Upper lobe of left lung (tissue), 6 donors: Measurements from ENCODE around the gene CDK5R1. TPM values are rescaled to one million over a fixed set of nuclear protein-coding genes. Genes with fewer than 3 reads are reported as not detected.
"Not testable (repeated sequence)": the region's sequence is repeated elsewhere in the genome, so short reads cannot be mapped to it uniquely, and the experiment has no call there.

ENCODE experiments used
- ATAC-seq, 2 donors: fragments of 200-7000 bp; cut with Tn5 transposase; one replicate each; pipeline ENCODE4 v1.9.1; 2022; ENCODE audit warnings: mild to moderate bottlenecking in 2 of 2, moderate library complexity in 2 of 2; ENCODE audit not compliant: low FRiP score in 2 of 2
- DNase-seq, 2 donors: peaks; one replicate each; pipeline ENCODE4 v3.0.0-alpha.2; 2019 to 2020
- H3K27ac ChIP-seq, 4 donors: fragments of 200-600 bp; sonication (generic); one replicate each; pipeline ENCODE4 v1.5.1; 2016 to 2019
- H3K27me3 ChIP-seq, 4 donors: fragments of 200-600 bp; sonication (generic); one replicate each; pipeline ENCODE4 v1.5.1; 2017 to 2019
- H3K36me3 ChIP-seq, 4 donors: fragments of 200-600 bp; sonication (generic); one replicate each; pipeline ENCODE4 v1.5.1; 2016 to 2019
- H3K4me1 ChIP-seq, 4 donors: fragments of 200-600 bp; sonication (generic); one replicate each; pipeline ENCODE4 v1.5.1; 2018 to 2019
- H3K4me3 ChIP-seq, 4 donors: fragments of 200-600 bp; sonication (generic); one replicate each; pipeline ENCODE4 v1.5.1; 2017 to 2019; ENCODE audit warnings: mild to moderate bottlenecking in 2 of 4, moderate library complexity in 1 of 4
- H3K9me3 ChIP-seq, 4 donors: fragments of 200-600 bp; sonication (generic); one replicate each; pipeline ENCODE4 v1.5.1; 2018 to 2019
- EP300 ChIP-seq, 4 donors: sonication (generic); formaldehyde crosslinking; IDR thresholded peaks; one replicate each; pipeline ENCODE4 v1.5.1; 2017; ENCODE audit warnings: antibody characterized with exemption in 4 of 4, control low read depth in 2 of 4
- POLR2A ChIP-seq, 4 donors: fragments of 450-650 bp; IDR thresholded peaks; one replicate each; pipeline ENCODE4 v1.5.1; 2016 to 2017; ENCODE audit warnings: antibody characterized with exemption in 4 of 4, mild to moderate bottlenecking in 2 of 4
- POLR2AphosphoS5 ChIP-seq, 2 donors: sonication (generic); formaldehyde crosslinking; IDR thresholded peaks; one replicate each; pipeline ENCODE4 v1.5.1; 2017; ENCODE audit warnings: antibody characterized with exemption in 2 of 2
- WGBS, 2 donors: methylation state at CpG; one replicate each; pipeline ENCODE4 v1.1.5; 2017 to 2018; 5-methylcytosine and 5-hydroxymethylcytosine counted together
- total RNA-seq, 6 donors: library from RNA; depleted of rRNA in 4 of 6; stranded (reverse); fragments of >200 nt in 4 of 6; gene quantifications; one replicate each; pipeline versions ENCODE4 v1.1.0 to v1.2.1, GENCODE V29; 2016 to 2021
- TF ChIP-seq, protein P1 (sequence below), 6 experiments: fragments of 450-650 bp in 4 of 6; fragments of 200-600 bp in 2 of 6; sonication (generic) in 2 of 6; IDR thresholded peaks; one replicate each; pipeline ENCODE4 v1.5.1; 2016 to 2019; ENCODE audit warnings: antibody characterized with exemption in 6 of 6
- donor health status: DM: no; HTN: no; CAD: no; lungs with moderate emphysema.
- donor health status: DM: no; HTN: yes; CAD: no; lungs with severe emphysema.

The CDK5R1 gene
- total RNA-seq, 6 donors from 2014 or later = 0.76 to 3.1 (median 1.5) TPM

- H3K4me3 ChIP-seq = no peak overlapping the region
These were observed 34.1 kb downstream of the CDK5R1 start for GRCh38 chr17:32520737-32521404.

DNA sequence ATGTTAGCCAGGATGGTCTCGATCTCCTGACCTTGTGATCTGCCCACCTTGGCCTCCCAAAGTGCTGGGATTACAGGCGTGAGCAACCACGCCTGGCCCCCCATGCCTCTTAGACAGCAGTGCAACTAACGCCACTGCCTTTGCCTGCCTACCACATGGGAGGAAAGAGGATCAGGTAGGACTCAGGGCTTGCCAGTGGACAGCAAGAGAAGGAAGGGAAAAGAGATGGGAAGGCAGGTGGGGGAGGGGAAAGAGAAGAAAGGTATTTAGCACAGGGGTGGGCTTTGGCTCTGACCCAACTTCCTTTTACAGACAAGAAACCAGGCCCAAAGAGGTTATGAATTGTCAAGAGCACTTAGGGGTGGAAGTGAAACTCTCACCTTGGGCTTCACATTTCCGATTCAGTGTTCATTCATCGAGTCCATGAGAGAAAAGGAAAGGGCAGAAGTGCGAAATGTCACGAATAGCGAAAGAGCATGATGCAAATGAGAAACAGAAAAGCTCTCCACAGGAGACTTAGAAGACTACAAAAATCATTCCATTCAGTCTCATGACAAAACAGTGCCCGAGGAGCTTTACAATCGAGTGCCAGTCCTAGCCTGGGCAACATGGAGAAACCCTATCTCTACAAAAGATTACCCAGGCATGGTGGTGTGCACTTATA lies 36.4 kb downstream of the CDK5R1 start:
- no peak overlapping the region for H3K4me3 ChIP-seq
- no peak for ATAC-seq
- H3K36me3 ChIP-seq = peaks cover 0 to 2% (median 0%) of the 10 kb centered on the region in 4 donors
- WGBS, 2 donors = 76 to 80% methylated on average over 11 of the region's 11 CpGs
- TF ChIP-seq, protein P1, sequence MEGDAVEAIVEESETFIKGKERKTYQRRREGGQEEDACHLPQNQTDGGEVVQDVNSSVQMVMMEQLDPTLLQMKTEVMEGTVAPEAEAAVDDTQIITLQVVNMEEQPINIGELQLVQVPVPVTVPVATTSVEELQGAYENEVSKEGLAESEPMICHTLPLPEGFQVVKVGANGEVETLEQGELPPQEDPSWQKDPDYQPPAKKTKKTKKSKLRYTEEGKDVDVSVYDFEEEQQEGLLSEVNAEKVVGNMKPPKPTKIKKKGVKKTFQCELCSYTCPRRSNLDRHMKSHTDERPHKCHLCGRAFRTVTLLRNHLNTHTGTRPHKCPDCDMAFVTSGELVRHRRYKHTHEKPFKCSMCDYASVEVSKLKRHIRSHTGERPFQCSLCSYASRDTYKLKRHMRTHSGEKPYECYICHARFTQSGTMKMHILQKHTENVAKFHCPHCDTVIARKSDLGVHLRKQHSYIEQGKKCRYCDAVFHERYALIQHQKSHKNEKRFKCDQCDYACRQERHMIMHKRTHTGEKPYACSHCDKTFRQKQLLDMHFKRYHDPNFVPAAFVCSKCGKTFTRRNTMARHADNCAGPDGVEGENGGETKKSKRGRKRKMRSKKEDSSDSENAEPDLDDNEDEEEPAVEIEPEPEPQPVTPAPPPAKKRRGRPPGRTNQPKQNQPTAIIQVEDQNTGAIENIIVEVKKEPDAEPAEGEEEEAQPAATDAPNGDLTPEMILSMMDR (IDR thresholded peaks at IDR 0.05) = no peak
- TF ChIP-seq EP300 (IDR thresholded peaks at IDR 0.05) = no peak
- no peak for TF ChIP-seq POLR2AphosphoS5 (IDR thresholded peaks at IDR 0.05)
- TF ChIP-seq POLR2A (IDR thresholded peaks at IDR 0.05) = no peak
- peaks cover 16 to 21% (median 20%) of the 10 kb centered on the region in 4 donors for H3K4me1 ChIP-seq
- H3K27ac ChIP-seq = no peak overlapping the region
- H3K27me3 ChIP-seq = no peaks in the 10 kb centered on the region
- no peak for DNase-seq
- H3K9me3 ChIP-seq = no peaks in the 10 kb centered on the region

More at GRCh38 chr17:32520737-32521404, 34.1 kb downstream of the CDK5R1 start:
- Histone ChIP-seq H3K9me3 (no peaks in the 10 kb centered on the region), H3K36me3 (no peaks in the 10 kb centered on the region), H3K27ac (peak overlapping the region in 1 of 4 donors; percentile 49), H3K4me1 (peaks cover 16 to 21% (median 20%) of the 10 kb centered on the region in 4 donors), H3K27me3 (no peaks in the 10 kb centered on the region)
- DNase-seq (no peak), ATAC-seq (no peak)
- TF ChIP-seq, protein P1 (IDR thresholded peaks at IDR 0.05) = no peak
- TF ChIP-seq POLR2A (IDR thresholded peaks at IDR 0.05) = no peak
- no peak for TF ChIP-seq EP300 (IDR thresholded peaks at IDR 0.05)
- TF ChIP-seq POLR2AphosphoS5 (IDR thresholded peaks at IDR 0.05) = no peak
- 89 to 96% methylated on average over 9 of the region's 9 CpGs for WGBS, 2 donors

- ATAC-seq (no peak), DNase-seq (no peak)
- H3K4me1 ChIP-seq = peaks cover 13 to 18% (median 14%) of the 10 kb centered on the region in 4 donors
- TF ChIP-seq EP300 (IDR thresholded peaks at IDR 0.05) (no peak), POLR2AphosphoS5 (IDR thresholded peaks at IDR 0.05) (no peak), POLR2A (IDR thresholded peaks at IDR 0.05) (no peak)
- TF ChIP-seq, protein P1 (IDR thresholded peaks at IDR 0.05) = no peak
- WGBS, 2 donors = 84% methylated on average over 12 of the region's 12 CpGs
- no peak overlapping the region for H3K4me3 ChIP-seq
- no peaks in the 10 kb centered on the region for H3K9me3 ChIP-seq
- peaks cover 0 to 3% (median 0%) of the 10 kb centered on the region in 4 donors for H3K36me3 ChIP-seq
- no peak overlapping the region for H3K27ac ChIP-seq
- H3K27me3 ChIP-seq = no peaks in the 10 kb centered on the region
These were observed 37.2 kb downstream of the CDK5R1 start for GRCh38 chr17:32523827-32524552.

- 96 to 99% methylated on average over 6 of the region's 6 CpGs for WGBS, 2 donors
- not testable (repeated sequence) for ATAC-seq, H3K4me3 ChIP-seq, H3K27ac ChIP-seq, DNase-seq, H3K9me3 ChIP-seq, H3K27me3 ChIP-seq, H3K36me3 ChIP-seq
- H3K4me1 ChIP-seq = peaks cover 8 to 13% (median 12%) of the 10 kb centered on the region in 4 donors
These were observed 37.7 kb downstream of the CDK5R1 start for GRCh38 chr17:32524553-32524880.

DNA sequence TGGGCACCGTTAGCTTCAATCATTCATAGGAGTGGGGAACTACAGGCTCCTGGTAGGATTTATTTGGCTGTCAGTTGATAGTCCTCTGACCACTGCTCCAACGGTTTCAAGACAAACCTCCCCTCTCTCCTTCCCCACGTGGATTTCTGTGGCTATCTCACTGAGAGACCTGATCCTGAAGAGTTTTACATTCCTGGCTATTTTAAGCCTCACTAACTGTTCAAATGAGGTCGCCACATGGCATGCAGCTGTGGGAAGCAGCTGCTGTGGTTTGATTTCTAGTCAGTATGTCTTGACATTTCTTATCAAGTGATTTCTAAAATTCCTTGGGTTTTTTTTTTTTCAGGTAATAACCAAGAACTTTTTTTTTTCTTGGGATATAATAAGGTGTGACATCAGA lies 38.3 kb downstream of the CDK5R1 start:
- Histone ChIP-seq H3K4me1 (peaks cover 2 to 7% (median 6%) of the 10 kb centered on the region in 4 donors), H3K36me3 (peaks cover 0 to 3% (median 0%) of the 10 kb centered on the region in 4 donors), H3K9me3 (no peaks in the 10 kb centered on the region), H3K4me3 (no peak overlapping the region), H3K27ac (no peak overlapping the region), H3K27me3 (no peaks in the 10 kb centered on the region)
- WGBS, 2 donors = 37 to 43% methylated on average over 4 of the region's 4 CpGs
- ATAC-seq (no peak), DNase-seq (no peak)
- no peak for TF ChIP-seq POLR2A (IDR thresholded peaks at IDR 0.05)
- TF ChIP-seq EP300 (IDR thresholded peaks at IDR 0.05) = no peak
- no peak for TF ChIP-seq POLR2AphosphoS5 (IDR thresholded peaks at IDR 0.05)
- TF ChIP-seq, protein P1 (IDR thresholded peaks at IDR 0.05) = no peak
